Upper lobe of left lung (tissue), 6 donors: ENCODE data around the gene SIRT4. TPM values are rescaled to one million over a fixed set of nuclear protein-coding genes. Genes with fewer than 3 reads are reported as not detected.
A peak's percentile ranks its signal among the peaks of the same experiment; 100 is the strongest.

Experiments
- ATAC-seq, 2 donors: fragments of 200-7000 bp; cut with Tn5 transposase; one replicate each; pipeline ENCODE4 v1.9.1; 2022; ENCODE audit warnings: mild to moderate bottlenecking in 2 of 2, moderate library complexity in 2 of 2; ENCODE audit not compliant: low FRiP score in 2 of 2
- DNase-seq, 2 donors: peaks; one replicate each; pipeline ENCODE4 v3.0.0-alpha.2; 2019 to 2020
- H3K27ac ChIP-seq, 4 donors: fragments of 200-600 bp; sonication (generic); one replicate each; pipeline ENCODE4 v1.5.1; 2016 to 2019
- H3K27me3 ChIP-seq, 4 donors: fragments of 200-600 bp; sonication (generic); one replicate each; pipeline ENCODE4 v1.5.1; 2017 to 2019
- H3K36me3 ChIP-seq, 4 donors: fragments of 200-600 bp; sonication (generic); one replicate each; pipeline ENCODE4 v1.5.1; 2016 to 2019
- H3K4me1 ChIP-seq, 4 donors: fragments of 200-600 bp; sonication (generic); one replicate each; pipeline ENCODE4 v1.5.1; 2018 to 2019
- H3K4me3 ChIP-seq, 4 donors: fragments of 200-600 bp; sonication (generic); one replicate each; pipeline ENCODE4 v1.5.1; 2017 to 2019; ENCODE audit warnings: mild to moderate bottlenecking in 2 of 4, moderate library complexity in 1 of 4
- H3K9me3 ChIP-seq, 4 donors: fragments of 200-600 bp; sonication (generic); one replicate each; pipeline ENCODE4 v1.5.1; 2018 to 2019
- EP300 ChIP-seq, 4 donors: sonication (generic); formaldehyde crosslinking; IDR thresholded peaks; one replicate each; pipeline ENCODE4 v1.5.1; 2017; ENCODE audit warnings: antibody characterized with exemption in 4 of 4, control low read depth in 2 of 4
- POLR2A ChIP-seq, 4 donors: fragments of 450-650 bp; IDR thresholded peaks; one replicate each; pipeline ENCODE4 v1.5.1; 2016 to 2017; ENCODE audit warnings: antibody characterized with exemption in 4 of 4, mild to moderate bottlenecking in 2 of 4
- POLR2AphosphoS5 ChIP-seq, 2 donors: sonication (generic); formaldehyde crosslinking; IDR thresholded peaks; one replicate each; pipeline ENCODE4 v1.5.1; 2017; ENCODE audit warnings: antibody characterized with exemption in 2 of 2
- WGBS, 2 donors: methylation state at CpG; one replicate each; pipeline ENCODE4 v1.1.5; 2017 to 2018; 5-methylcytosine and 5-hydroxymethylcytosine counted together
- total RNA-seq, 6 donors: library from RNA; depleted of rRNA in 4 of 6; stranded (reverse); fragments of >200 nt in 4 of 6; gene quantifications; one replicate each; pipeline versions ENCODE4 v1.1.0 to v1.2.1, GENCODE V29; 2016 to 2021
- TF ChIP-seq, protein P1 (sequence below), 6 experiments: fragments of 450-650 bp in 4 of 6; fragments of 200-600 bp in 2 of 6; sonication (generic) in 2 of 6; IDR thresholded peaks; one replicate each; pipeline ENCODE4 v1.5.1; 2016 to 2019; ENCODE audit warnings: antibody characterized with exemption in 6 of 6
- donor health status: DM: no; HTN: no; CAD: no; lungs with moderate emphysema.
- donor health status: DM: no; HTN: yes; CAD: no; lungs with severe emphysema.

The SIRT4 gene
- total RNA-seq, 6 donors from 2014 or later: 1.00 to 5.2 (median 2.9) TPM

DNA sequence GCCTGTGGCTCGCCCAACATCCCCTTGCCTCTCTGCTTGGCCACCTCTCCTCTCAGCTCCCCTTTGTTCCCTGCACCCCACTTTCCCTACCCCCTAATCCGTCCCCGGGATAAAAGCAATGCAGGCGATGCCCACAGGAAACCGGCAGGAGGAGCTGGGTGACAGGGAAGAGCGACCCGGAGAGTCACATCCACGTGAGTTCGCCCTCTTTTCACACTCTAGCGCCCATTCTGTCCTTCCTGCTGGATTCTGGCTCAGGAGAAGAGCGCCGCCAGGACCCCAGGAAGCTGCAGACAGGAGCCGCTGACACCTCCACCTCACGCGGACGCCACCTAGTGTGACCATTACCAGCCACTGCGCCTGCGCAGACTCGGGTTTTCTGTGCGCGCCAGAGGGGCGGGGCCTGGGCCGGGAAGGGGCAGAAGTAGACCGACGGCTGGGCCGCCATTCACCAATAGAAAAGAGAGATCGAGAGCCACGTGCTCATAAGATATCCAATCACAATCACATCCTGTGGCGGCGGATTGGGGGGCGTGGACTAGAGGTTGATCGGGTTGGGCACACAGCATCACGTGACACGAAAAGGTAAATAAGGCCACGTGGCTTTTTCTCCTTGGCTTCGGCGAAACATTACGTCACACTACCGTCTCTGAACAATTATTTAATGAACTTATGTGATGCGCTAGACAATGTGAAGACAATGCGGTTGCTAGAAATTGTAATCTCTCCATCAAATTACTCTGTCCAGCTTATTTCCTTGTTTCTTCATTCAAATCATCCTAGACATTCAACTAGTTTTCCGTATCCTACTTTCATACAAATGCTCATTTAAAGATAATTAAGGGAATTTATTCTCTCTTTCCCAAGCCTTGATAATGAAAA lies 15.3 kb downstream of the SIRT4 start:
- DNase-seq: peak; percentile 98 to 99
- Histone ChIP-seq H3K4me1 (peaks cover 9 to 15% (median 11%) of the 10 kb centered on the region in 4 donors), H3K27me3 (no peaks in the 10 kb centered on the region), H3K27ac (peak overlapping the region; percentile 78 to 90 (median 86)), H3K36me3 (no peaks in the 10 kb centered on the region), H3K9me3 (peaks cover 0 to 6% (median 0%) of the 10 kb centered on the region in 4 donors), H3K4me3 (peak overlapping the region; percentile 54 to 68 (median 62))
- TF ChIP-seq, protein P1, sequence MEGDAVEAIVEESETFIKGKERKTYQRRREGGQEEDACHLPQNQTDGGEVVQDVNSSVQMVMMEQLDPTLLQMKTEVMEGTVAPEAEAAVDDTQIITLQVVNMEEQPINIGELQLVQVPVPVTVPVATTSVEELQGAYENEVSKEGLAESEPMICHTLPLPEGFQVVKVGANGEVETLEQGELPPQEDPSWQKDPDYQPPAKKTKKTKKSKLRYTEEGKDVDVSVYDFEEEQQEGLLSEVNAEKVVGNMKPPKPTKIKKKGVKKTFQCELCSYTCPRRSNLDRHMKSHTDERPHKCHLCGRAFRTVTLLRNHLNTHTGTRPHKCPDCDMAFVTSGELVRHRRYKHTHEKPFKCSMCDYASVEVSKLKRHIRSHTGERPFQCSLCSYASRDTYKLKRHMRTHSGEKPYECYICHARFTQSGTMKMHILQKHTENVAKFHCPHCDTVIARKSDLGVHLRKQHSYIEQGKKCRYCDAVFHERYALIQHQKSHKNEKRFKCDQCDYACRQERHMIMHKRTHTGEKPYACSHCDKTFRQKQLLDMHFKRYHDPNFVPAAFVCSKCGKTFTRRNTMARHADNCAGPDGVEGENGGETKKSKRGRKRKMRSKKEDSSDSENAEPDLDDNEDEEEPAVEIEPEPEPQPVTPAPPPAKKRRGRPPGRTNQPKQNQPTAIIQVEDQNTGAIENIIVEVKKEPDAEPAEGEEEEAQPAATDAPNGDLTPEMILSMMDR (IDR thresholded peaks at IDR 0.05): peak; percentile 39 to 87 (median 68)
- TF ChIP-seq POLR2A (IDR thresholded peaks at IDR 0.05) (peak in 3 of 4 donors; percentile 74 to 92 (median 76)), EP300 (IDR thresholded peaks at IDR 0.05) (peak in 1 of 4 donors; percentile 27), POLR2AphosphoS5 (IDR thresholded peaks at IDR 0.05) (peak; percentile 75 to 92)
- ATAC-seq: peak; percentile 99 to 100
- 3 to 4% methylated on average over 27 to 41 of the region's 42 CpGs for WGBS, 2 donors

DNA sequence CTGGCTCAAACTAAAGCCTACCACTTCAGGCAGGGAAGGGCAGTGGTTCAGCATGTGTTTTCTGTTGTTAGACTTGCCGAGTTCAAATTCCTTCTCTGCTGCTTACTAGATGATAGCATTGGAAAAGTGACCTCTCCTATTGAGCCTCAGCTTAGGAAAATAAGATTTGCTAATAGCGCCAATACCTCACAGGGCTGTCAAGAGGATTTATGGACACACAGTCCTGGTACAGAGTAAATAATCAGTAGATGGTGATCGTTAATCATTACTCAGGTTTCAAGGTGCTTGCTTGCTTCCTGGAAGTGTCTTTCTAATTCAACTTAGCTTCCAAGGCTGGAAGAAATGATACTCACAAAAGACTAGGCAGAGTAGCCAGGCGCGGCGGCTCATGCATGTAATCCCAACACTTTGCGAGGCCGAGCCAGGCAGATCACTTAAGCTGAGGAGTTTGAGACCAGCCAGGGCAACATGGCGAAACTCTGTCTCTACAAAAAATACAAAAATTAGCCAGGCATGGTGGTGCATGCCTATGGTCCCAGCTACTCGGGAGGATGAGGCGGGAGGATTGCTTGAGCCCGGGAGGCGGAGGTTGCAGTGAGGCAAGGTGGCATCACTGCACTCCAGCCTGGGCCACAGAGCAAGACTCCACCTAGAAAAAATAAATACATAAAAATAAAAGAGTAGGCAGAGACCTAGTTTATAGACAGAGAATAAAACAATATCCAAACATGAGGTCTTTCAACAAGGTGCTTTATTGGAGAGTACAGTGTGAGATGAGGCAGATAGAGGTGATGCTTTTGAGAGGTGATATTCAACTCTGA lies 19.5 kb downstream of the SIRT4 start:
- H3K4me1 ChIP-seq: peaks cover 7 to 22% (median 14%) of the 10 kb centered on the region in 4 donors
- TF ChIP-seq POLR2AphosphoS5 (IDR thresholded peaks at IDR 0.05) (peak in 1 of 2 donors; percentile 8), EP300 (IDR thresholded peaks at IDR 0.05) (peak in 2 of 4 donors; percentile 20 to 50), POLR2A (IDR thresholded peaks at IDR 0.05) (no peak)
- peaks cover 0 to 6% (median 0%) of the 10 kb centered on the region in 4 donors for H3K9me3 ChIP-seq
- WGBS, 2 donors: 56 to 64% methylated on average over 13 of the region's 13 CpGs
- H3K27me3 ChIP-seq: no peaks in the 10 kb centered on the region
- peak in 1 of 2 donors; percentile 44 for DNase-seq
- peak overlapping the region in 2 of 4 donors; percentile 59 to 66 for H3K27ac ChIP-seq
- no peaks in the 10 kb centered on the region for H3K36me3 ChIP-seq
- ATAC-seq: peak in 1 of 2 donors; percentile 37
- no peak overlapping the region for H3K4me3 ChIP-seq

DNA sequence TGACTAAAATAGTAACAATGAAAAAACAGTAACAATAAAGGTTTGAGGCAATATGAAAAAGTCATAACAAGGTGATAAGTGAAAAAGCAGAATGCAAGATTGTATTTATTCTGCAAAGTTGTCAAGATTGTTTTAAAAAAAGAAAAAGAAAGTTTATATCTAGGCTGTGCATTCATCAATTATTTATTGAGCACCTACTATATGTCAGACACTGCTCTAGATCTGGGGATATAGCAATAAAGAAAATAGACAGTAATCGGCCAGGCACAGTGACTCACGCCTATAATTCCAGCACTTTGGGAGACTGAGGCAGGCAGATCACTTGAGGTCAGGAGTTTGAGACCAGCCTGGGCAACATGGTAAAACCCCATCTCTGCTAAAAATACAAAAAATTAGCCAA lies 21.7 kb downstream of the SIRT4 start:
- Histone ChIP-seq H3K27me3 (no peaks in the 10 kb centered on the region), H3K36me3 (no peaks in the 10 kb centered on the region), H3K4me3 (no peak overlapping the region), H3K27ac (no peak overlapping the region), H3K9me3 (no peaks in the 10 kb centered on the region), H3K4me1 (peaks cover 0 to 12% (median 7%) of the 10 kb centered on the region in 4 donors)
- WGBS, 2 donors: 83 to 93% methylated on average over 2 of the region's 2 CpGs
- DNase-seq (no peak), ATAC-seq (no peak)
- TF ChIP-seq POLR2A (IDR thresholded peaks at IDR 0.05) (no peak), EP300 (IDR thresholded peaks at IDR 0.05) (no peak), POLR2AphosphoS5 (IDR thresholded peaks at IDR 0.05) (no peak)
- TF ChIP-seq, protein P1 (IDR thresholded peaks at IDR 0.05): no peak

- H3K27ac ChIP-seq: no peak overlapping the region
- DNase-seq (peak in 1 of 2 donors; percentile 54), ATAC-seq (no peak)
- H3K9me3 ChIP-seq: no peaks in the 10 kb centered on the region
- no peaks in the 10 kb centered on the region for H3K36me3 ChIP-seq
- TF ChIP-seq POLR2A (IDR thresholded peaks at IDR 0.05) (no peak), EP300 (IDR thresholded peaks at IDR 0.05) (no peak), POLR2AphosphoS5 (IDR thresholded peaks at IDR 0.05) (no peak)
- TF ChIP-seq, protein P1 (IDR thresholded peaks at IDR 0.05): no peak
- peak overlapping the region in 1 of 4 donors; percentile 68 for H3K4me3 ChIP-seq
- no peaks in the 10 kb centered on the region for H3K27me3 ChIP-seq
- 70 to 73% methylated on average over 9 of the region's 9 CpGs for WGBS, 2 donors
- peaks cover 0 to 12% (median 7%) of the 10 kb centered on the region in 4 donors for H3K4me1 ChIP-seq
Measured at GRCh38 chr12:120324841-120325417, 22.8 kb downstream of the SIRT4 start.
